HEK293 (cell line): ENCODE results near the gene WNK4.

Experiments used
- CTCF ChIA-PET: fragments of 350-600 bp; formaldehyde crosslinking; extraction: SDS; loops from one replicate; lab custom pipeline; 2021; ENCODE audit warnings: antibody characterized with exemption; lab: Yijun Ruan, JAX
- POLR2A ChIA-PET: fragments of 300-600 bp; formaldehyde crosslinking; extraction: SDS; loops from one replicate; lab custom pipeline; 2020; ENCODE audit warnings: antibody characterized with exemption, inconsistent platforms; lab: Yijun Ruan, JAX
- H3K27ac ChIP-seq: fragments of 200-500 bp; sonication (Bioruptor generic); 2 replicates; pipeline ENCODE4 v1.5.1; 2014; ENCODE audit warnings: low read depth, low read length, control low read depth, inconsistent platforms; ENCODE audit errors: extremely low read depth
- H3K36me3 ChIP-seq, 2 experiments: fragments of 200-500 bp in 1 of 2; sonication (Bioruptor generic) in 1 of 2; 1 replicate in 1 of 2; 2 replicates in 1 of 2; pipeline ENCODE4 v1.5.1; 2014 to 2017; ENCODE audit warnings: inconsistent platforms in 2 of 2, low read length in 2 of 2; ENCODE audit not compliant: control insufficient read depth in 2 of 2, insufficient read depth in 1 of 2
- H3K4me1 ChIP-seq: fragments of 200-500 bp; sonication (Bioruptor generic); 2 replicates; pipeline ENCODE4 v1.5.1; 2014; ENCODE audit warnings: mild to moderate bottlenecking, low read length, inconsistent platforms; ENCODE audit not compliant: control insufficient read depth, insufficient read depth
- H3K4me3 ChIP-seq: 2 replicates; pipeline ENCODE4 v1.5.1; 2011; ENCODE audit warnings: low read depth, mild to moderate bottlenecking, control low read depth, low read length, moderate library complexity
- H3K9me3 ChIP-seq: fragments of 200-500 bp; sonication (Bioruptor generic); 2 replicates; pipeline ENCODE4 v1.5.1; 2014; ENCODE audit warnings: low read depth, low read length, inconsistent platforms; ENCODE audit not compliant: control insufficient read depth, insufficient read depth
- BCL11A ChIP-seq: fragments of 450-650 bp; formaldehyde crosslinking; IDR thresholded peaks from 2 replicates; pipeline ENCODE4 v1.5.1; 2016; ENCODE audit warnings: low read depth, missing biosample characterization, missing genetic modification characterization
- EGR2 ChIP-seq: fragments of 450-650 bp; formaldehyde crosslinking; IDR thresholded peaks from 2 replicates; pipeline ENCODE4 v1.5.1; 2016; ENCODE audit warnings: low read depth, missing biosample characterization, missing genetic modification characterization
- OVOL3 ChIP-seq: fragments of 450-650 bp; formaldehyde crosslinking; IDR thresholded peaks from 2 replicates; pipeline ENCODE4 v1.5.1; 2016; ENCODE audit warnings: missing biosample characterization, missing genetic modification characterization
- PRDM4 ChIP-seq: fragments of 450-650 bp; formaldehyde crosslinking; IDR thresholded peaks from 2 replicates; pipeline ENCODE4 v1.5.1; 2017; ENCODE audit warnings: missing biosample characterization, missing genetic modification characterization
- SALL2 ChIP-seq: fragments of 450-650 bp; formaldehyde crosslinking; IDR thresholded peaks from 2 replicates; pipeline ENCODE4 v1.5.0; 2017; ENCODE audit warnings: missing biosample characterization, mild to moderate bottlenecking, missing genetic modification characterization, borderline replicate concordance
- SP3 ChIP-seq: fragments of 450-650 bp; formaldehyde crosslinking; IDR thresholded peaks from 2 replicates; pipeline ENCODE4 v1.5.1; 2016; ENCODE audit warnings: missing biosample characterization, missing genetic modification characterization
- TRIM28 ChIP-seq: IDR thresholded peaks from 2 replicates; pipeline ENCODE4 v1.6.1; 2011; ENCODE audit warnings: low read length, control low read depth, borderline replicate concordance
- WT1 ChIP-seq: fragments of 450-650 bp; formaldehyde crosslinking; IDR thresholded peaks from 2 replicates; pipeline ENCODE4 v1.5.1; 2016; ENCODE audit warnings: missing biosample characterization, missing genetic modification characterization
- ZBTB10 ChIP-seq: fragments of 450-650 bp; formaldehyde crosslinking; IDR thresholded peaks from 2 replicates; pipeline ENCODE4 v1.5.1; 2016; ENCODE audit warnings: missing biosample characterization, missing genetic modification characterization
- ZBTB26 ChIP-seq: fragments of 450-650 bp; formaldehyde crosslinking; optimal IDR thresholded peaks from 2 replicates; pipeline ENCODE3; 2016; ENCODE audit warnings: missing biosample characterization, mild to moderate bottlenecking, missing genetic modification characterization
- ZNF114 ChIP-seq: fragments of 450-650 bp; formaldehyde crosslinking; IDR thresholded peaks from 2 replicates; pipeline ENCODE4 v1.5.0; 2017; ENCODE audit warnings: missing biosample characterization, missing genetic modification characterization
- ZNF169 ChIP-seq: fragments of 450-650 bp; formaldehyde crosslinking; IDR thresholded peaks from 2 replicates; pipeline ENCODE4 v1.5.1; 2016; ENCODE audit warnings: missing biosample characterization, missing genetic modification characterization
- ZNF18 ChIP-seq: fragments of 450-650 bp; formaldehyde crosslinking; IDR thresholded peaks from 2 replicates; pipeline ENCODE4 v1.5.1; 2016; ENCODE audit warnings: missing biosample characterization, missing genetic modification characterization
- ZNF19 ChIP-seq: fragments of 450-650 bp; formaldehyde crosslinking; IDR thresholded peaks from 2 replicates; pipeline ENCODE4; 2016; ENCODE audit warnings: missing biosample characterization, missing genetic modification characterization, low read depth
- ZNF24 ChIP-seq: fragments of 450-650 bp; formaldehyde crosslinking; IDR thresholded peaks from 2 replicates; pipeline ENCODE4 v1.5.1; 2016; ENCODE audit warnings: missing biosample characterization, missing genetic modification characterization
- ZNF335 ChIP-seq: fragments of 450-650 bp; formaldehyde crosslinking; conservative IDR thresholded peaks from 2 replicates; pipeline ENCODE4 v1.5.1; 2016; ENCODE audit warnings: missing biosample characterization, missing genetic modification characterization
- ZNF544 ChIP-seq: fragments of 450-650 bp; formaldehyde crosslinking; IDR thresholded peaks from 2 replicates; pipeline ENCODE4 v1.5.0; 2017; ENCODE audit warnings: missing biosample characterization, missing genetic modification characterization
- ZNF548 ChIP-seq: fragments of 450-650 bp; formaldehyde crosslinking; IDR thresholded peaks from 2 replicates; pipeline ENCODE4 v1.5.1; 2016; ENCODE audit warnings: missing biosample characterization, missing genetic modification characterization
- ZNF555 ChIP-seq: fragments of 450-650 bp; formaldehyde crosslinking; conservative IDR thresholded peaks from 2 replicates; pipeline ENCODE4 v1.5.1; 2017; ENCODE audit warnings: missing biosample characterization, mild to moderate bottlenecking, missing genetic modification characterization, inconsistent platforms
- ZNF585B ChIP-seq: fragments of 450-650 bp; formaldehyde crosslinking; IDR thresholded peaks from 2 replicates; pipeline ENCODE4 v1.5.1; 2016; ENCODE audit warnings: missing biosample characterization, missing genetic modification characterization
- ZNF626 ChIP-seq: fragments of 450-650 bp; sonication (Bioruptor Pico); formaldehyde crosslinking; IDR thresholded peaks from 2 replicates; pipeline ENCODE4 v1.5.1; 2018; ENCODE audit warnings: missing biosample characterization, missing genetic modification characterization, inconsistent platforms
- ZNF639 ChIP-seq: fragments of 450-650 bp; formaldehyde crosslinking; IDR thresholded peaks from 2 replicates; pipeline ENCODE4 v1.5.1; 2016; ENCODE audit warnings: missing biosample characterization, missing genetic modification characterization
- ZNF658 ChIP-seq: fragments of 450-650 bp; formaldehyde crosslinking; IDR thresholded peaks from 2 replicates; pipeline ENCODE4; 2016; ENCODE audit warnings: missing biosample characterization, missing genetic modification characterization
- ZNF660 ChIP-seq: fragments of 450-650 bp; IDR thresholded peaks from 2 replicates; pipeline ENCODE4 v1.5.1; 2018; ENCODE audit warnings: missing biosample characterization, mild to moderate bottlenecking, missing genetic modification characterization
- ZNF777 ChIP-seq: fragments of 450-650 bp; formaldehyde crosslinking; IDR thresholded peaks from 2 replicates; pipeline ENCODE4 v1.5.1; 2017; ENCODE audit warnings: missing biosample characterization, missing genetic modification characterization, borderline replicate concordance
- ZNF785 ChIP-seq: fragments of 450-650 bp; formaldehyde crosslinking; IDR thresholded peaks from 2 replicates; pipeline ENCODE4 v1.5.1; 2016; ENCODE audit warnings: missing biosample characterization, missing genetic modification characterization
- ZSCAN23 ChIP-seq: fragments of 450-650 bp; formaldehyde crosslinking; IDR thresholded peaks from 2 replicates; pipeline ENCODE4 v1.5.1; 2016; ENCODE audit warnings: missing biosample characterization, missing genetic modification characterization

The WNK4 gene

GRCh38 chr17:42845556-42845917 is 65.1 kb downstream of the WNK4 start:
- ChIA-PET CTCF (interaction anchor here (0.5 to 5.4 kb wide), 7 partner anchors 42 to 828 kb away, joined by 3 to 81 read pairs (median 4); partner anchors contain the start of gene RPL27), POLR2A (interaction anchor here (0.6 to 4.7 kb wide), 5 partner anchors 12 to 304 kb away, joined by 3 to 25 read pairs (median 6); partner anchors contain the start of genes BECN1, PSME3 and RPL27)
- no peak overlapping the region for H3K27ac ChIP-seq
- H3K4me3 ChIP-seq: no peak overlapping the region
- no peaks in the 10 kb centered on the region for H3K4me1 ChIP-seq
- no peak for TF ChIP-seq SALL2 (tag by site-specific recombination)
- no peak for TF ChIP-seq ZNF18 (tag by site-specific recombination)
- TF ChIP-seq EGR2: no peak
- no peak for TF ChIP-seq ZNF24 (tag by site-specific recombination)
- no peak for TF ChIP-seq ZNF660
- no peak for TF ChIP-seq ZNF585B (tag by site-specific recombination)
- no peak for TF ChIP-seq ZNF335 (tag by site-specific recombination)
- no peak for TF ChIP-seq WT1
- no peak for TF ChIP-seq ZNF19
- no peak for TF ChIP-seq BCL11A (tag by site-specific recombination)
- no peak for TF ChIP-seq ZNF785 (tag by site-specific recombination)
- TF ChIP-seq SP3: no peak
- TF ChIP-seq ZNF777 (tag by site-specific recombination): no peak
- no peak for TF ChIP-seq ZNF169 (tag by site-specific recombination)
- TF ChIP-seq PRDM4 (tag by site-specific recombination): no peak
- no peaks in the 10 kb centered on the region for H3K9me3 ChIP-seq
- peaks cover 13 to 56% of the 10 kb centered on the region in 2 experiments for H3K36me3 ChIP-seq

- CTCF ChIA-PET: interaction anchor here (0.5 to 5.4 kb wide), 6 partner anchors 71 to 178 kb away, joined by 3 to 81 read pairs (median 9); partner anchors contain the start of gene RPL27
- Histone ChIP-seq H3K9me3 (no peaks in the 10 kb centered on the region), H3K4me3 (no peak overlapping the region), H3K4me1 (no peaks in the 10 kb centered on the region), H3K36me3 (peaks cover 8 to 51% of the 10 kb centered on the region in 2 experiments), H3K27ac (no peak overlapping the region)
- POLR2A ChIA-PET: interaction anchor here (0.6 to 4.7 kb wide), 5 partner anchors 13 to 152 kb away, joined by 4 to 25 read pairs (median 6); partner anchors contain the start of genes BECN1, PSME3, RPL27 and VPS25
- TF ChIP-seq ZNF658 (tag by site-specific recombination): no peak
- no peak for TF ChIP-seq ZNF626 (tag by site-specific recombination)
- TF ChIP-seq ZNF548 (tag by site-specific recombination): no peak
- no peak for TF ChIP-seq ZBTB26 (tag by site-specific recombination)
- no peak for TF ChIP-seq TRIM28
- no peak for TF ChIP-seq ZBTB10 (tag by site-specific recombination)
- no peak for TF ChIP-seq ZSCAN23 (tag by site-specific recombination)
- TF ChIP-seq ZNF639 (tag by site-specific recombination): no peak
- TF ChIP-seq OVOL3: no peak
- TF ChIP-seq ZNF169 (tag by site-specific recombination): no peak
- no peak for TF ChIP-seq ZNF114
- TF ChIP-seq ZNF555 (tag by site-specific recombination): no peak
- no peak for TF ChIP-seq ZNF544 (tag by site-specific recombination)
Observed at GRCh38 chr17:42845918-42846593, 65.6 kb downstream of the WNK4 start.
